Activated CD4-positive, alpha-beta T cell treated with anti-CD3 and anti-CD28 coated beads for 4 hours (primary cell): ENCODE data around the gene BRPF1.
A peak's percentile ranks its signal among the peaks of the same experiment; 100 is the strongest.

Source experiments
- DNase-seq, 2 donors: peaks; one replicate each; pipeline ENCODE4 v3.0.0-alpha.2; 2020

The BRPF1 gene

GRCh38 chr3:9701711-9702110 lies 29.8 kb upstream of the BRPF1 start:
- no peak for DNase-seq

GRCh38 chr3:9703240-9703639 lies 28.3 kb upstream of the BRPF1 start:
- no peak for DNase-seq

GRCh38 chr3:9703736-9704346 lies 27.7 kb upstream of the BRPF1 start, which contains the start of gene CPNE9:
TSS of gene CPNE9 (plus strand) at chr3:9703833. CDS start at chr3:9703997, 164 bp downstream.
- DNase-seq, result no peak

GRCh38 chr3:9704347-9705322 lies 26.9 kb upstream of the BRPF1 start:
- no peak for DNase-seq

GRCh38 chr3:9710174-9710739 lies 21.3 kb upstream of the BRPF1 start:
- DNase-seq, result no peak

- DNase-seq, result no peak
Measured at GRCh38 chr3:9712415-9712814, 19.1 kb upstream of the BRPF1 start.

GRCh38 chr3:9713142-9713541 lies 18.4 kb upstream of the BRPF1 start:
- DNase-seq, result no peak

GRCh38 chr3:9715136-9715535 lies 16.4 kb upstream of the BRPF1 start:
- no peak for DNase-seq

GRCh38 chr3:9715764-9716437 lies 15.6 kb upstream of the BRPF1 start:
- peak; percentile 23 to 26 for DNase-seq

GRCh38 chr3:9716801-9717555 lies 14.6 kb upstream of the BRPF1 start:
- DNase-seq, result no peak

GRCh38 chr3:9717563-9717962 lies 14.0 kb upstream of the BRPF1 start:
- DNase-seq, result no peak

GRCh38 chr3:9718118-9718517 lies 13.4 kb upstream of the BRPF1 start:
- DNase-seq, result no peak

- DNase-seq, result no peak
Measured at GRCh38 chr3:9721015-9721699, 10.4 kb upstream of the BRPF1 start.

GRCh38 chr3:9721700-9722060 lies 9.9 kb upstream of the BRPF1 start:
- DNase-seq, result no peak

GRCh38 chr3:9725775-9726515 lies 5.6 kb upstream of the BRPF1 start:
- no peak for DNase-seq

- peak; percentile 46 to 56 for DNase-seq
Measured at GRCh38 chr3:9727041-9727595, 4.4 kb upstream of the BRPF1 start.

GRCh38 chr3:9727743-9728142 lies 3.8 kb upstream of the BRPF1 start:
- no peak for DNase-seq

GRCh38 chr3:9729419-9729818 lies 2.1 kb upstream of the BRPF1 start:
- DNase-seq, result no peak

- DNase-seq, result no peak
Measured at GRCh38 chr3:9730657-9731205, 804 bp upstream of the BRPF1 start.

GRCh38 chr3:9732080-9732739 lies 675 bp downstream of the BRPF1 start:
- DNase-seq, result peak; percentile 14 to 28
